IMR-90 (cell line): Measurements from ENCODE around the gene C1orf159.

Experiments
- CTCF ChIP-seq: conservative IDR thresholded peaks from 2 replicates; pipeline ENCODE4 v1.5.1; 2012; ENCODE audit warnings: mild to moderate bottlenecking, low read depth, low read length, improper control_type of control experiment
- RCOR1 ChIP-seq: IDR thresholded peaks from 2 replicates; pipeline ENCODE4 v1.6.1; 2012; ENCODE audit warnings: mild to moderate bottlenecking, low read length, improper control_type of control experiment; ENCODE audit not compliant: insufficient replicate concordance
- SMC3 ChIP-seq: fragments of 150-350 bp; IDR thresholded peaks from 2 replicates; pipeline ENCODE4 v1.6.1; 2016; ENCODE audit warnings: low read depth, mild to moderate bottlenecking, antibody characterized with exemption, low read length, moderate library complexity

DNA sequence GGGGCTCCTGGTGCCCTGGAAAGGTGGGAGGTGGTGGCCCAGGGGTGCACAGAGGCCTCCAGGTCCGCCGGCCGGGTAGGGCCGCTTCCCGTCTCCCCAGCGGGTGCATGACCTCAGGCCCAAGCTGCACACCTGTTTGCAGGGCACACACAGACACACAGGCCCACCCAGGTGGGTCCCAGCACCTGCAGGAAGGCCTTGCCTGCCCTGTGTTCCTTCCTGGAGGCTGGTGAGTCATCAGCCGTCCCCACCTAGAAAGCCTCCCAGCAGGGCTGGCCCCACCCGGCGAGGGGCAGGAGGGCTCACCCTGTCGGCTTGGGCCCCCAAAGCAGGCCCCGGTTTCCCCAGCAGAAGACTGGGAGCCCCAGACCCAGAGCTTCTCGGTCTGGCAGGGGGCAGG, 34.2 kb upstream of the C1orf159 start:
- TF ChIP-seq CTCF = no peak
- TF ChIP-seq SMC3 = no peak
- no peak for TF ChIP-seq RCOR1
